Aorta (tissue), 5 donors: ENCODE data around the gene NDUFAF3. TPM values are rescaled to one million over a fixed set of nuclear protein-coding genes. Genes with fewer than 3 reads are reported as not detected.
A peak's percentile ranks its signal among the peaks of the same experiment; 100 is the strongest.

Experiments
- ATAC-seq: fragments of 200-7000 bp; cut with Tn5 transposase; one replicate; pipeline ENCODE4 v1.9.1; 2022; ENCODE audit warnings: moderate library complexity; ENCODE audit not compliant: low FRiP score
- DNase-seq, 2 donors: peaks; one replicate each; pipeline ENCODE4 v3.0.0-alpha.2; 2020
- H3K27ac ChIP-seq, 2 donors: one replicate each; pipeline ENCODE4 v1.5.1; 2013; ENCODE audit warnings: low read length in 2 of 2, mild to moderate bottlenecking in 2 of 2, moderate library complexity in 2 of 2, control low read depth in 1 of 2, inconsistent platforms in 1 of 2, low read depth in 1 of 2
- H3K27me3 ChIP-seq, 2 donors: one replicate each; pipeline ENCODE4 v1.6.1; 2013; ENCODE audit warnings: control low read depth in 1 of 2, low read length in 1 of 2, mild to moderate bottlenecking in 1 of 2, moderate library complexity in 1 of 2; ENCODE audit not compliant: insufficient read depth in 2 of 2, control insufficient read depth in 1 of 2
- H3K36me3 ChIP-seq, 2 donors: one replicate each; pipeline ENCODE4 v1.6.1; 2013; ENCODE audit warnings: control low read depth in 1 of 2, low read length in 1 of 2, mild to moderate bottlenecking in 1 of 2; ENCODE audit not compliant: insufficient read depth in 2 of 2, control insufficient read depth in 1 of 2
- H3K4me1 ChIP-seq, 2 donors: one replicate each; pipeline ENCODE4 v1.6.1; 2013; ENCODE audit warnings: low read length in 2 of 2, control low read depth in 1 of 2, mild to moderate bottlenecking in 1 of 2, moderate library complexity in 1 of 2; ENCODE audit not compliant: insufficient read depth in 2 of 2, control insufficient read depth in 1 of 2
- H3K4me3 ChIP-seq, 2 donors: one replicate each; pipeline ENCODE4 v1.5.1; 2013; ENCODE audit warnings: low read length in 2 of 2, control low read depth in 1 of 2, mild to moderate bottlenecking in 1 of 2
- H3K9me3 ChIP-seq: one replicate; pipeline ENCODE4 v1.6.1; 2013; ENCODE audit warnings: mild to moderate bottlenecking, low read length; ENCODE audit not compliant: control insufficient read depth
- WGBS, 2 donors: extraction: QIAGEN DNeasy Blood & Tissue Kit; methylation state at CpG; one replicate each; pipeline ENCODE4 v1.1.7; 2013; 5-methylcytosine and 5-hydroxymethylcytosine counted together
- intact Hi-C, 2 donors: fragments of 100-400 bp; cut with DNase I; formaldehyde crosslinking; loops; one replicate each; pipeline versions ENCODE4 v1.14.2 to v1.15.0; 2022
- polyA plus RNA-seq, 2 donors: library from polyadenylated mRNA; stranded (reverse); fragments of 200-250 nt; gene quantifications; one replicate each; pipeline ENCODE4 v1.2.3, GENCODE V29; 2013
- total RNA-seq, 2 donors: library from RNA; stranded (reverse); fragmentation: NEBNext Ultra II Directional; extraction: Animal tissue kit (Norgen Biotek cat#: 25700); gene quantifications; one replicate each; pipeline ENCODE4 v1.2.1, GENCODE V29; 2021
- donor health status: healthy with polysubstance abuse.
- donor health status: Bipolar disorder and iron deficiency.
- donor health status: DM: no; HTN: no; CAD: no.
- donor health status: DM: no; HTN: no; CAD: no.
- donor health status: DM: yes; HTN: yes; CAD: no.

Gene NDUFAF3
- total and polyA plus RNA-seq, 4 donors = 55.8 to 75.1 (median 66.4) TPM

- DNase-seq = no peak
- Histone ChIP-seq H3K27ac (no peak overlapping the region), H3K4me1 (no peaks in the 10 kb centered on the region), H3K9me3 (no peaks in the 10 kb centered on the region), H3K4me3 (no peak overlapping the region), H3K27me3 (no peaks in the 10 kb centered on the region), H3K36me3 (peaks cover 0 to 4% of the 10 kb centered on the region in 2 donors)
- WGBS, 2 donors = 59 to 69% methylated on average over 6 of the region's 6 CpGs
- ATAC-seq = no peak
- intact Hi-C loops = no loop called here
Observed at GRCh38 chr3:49015765-49016164, 6.2 kb upstream of the NDUFAF3 start.

DNA sequence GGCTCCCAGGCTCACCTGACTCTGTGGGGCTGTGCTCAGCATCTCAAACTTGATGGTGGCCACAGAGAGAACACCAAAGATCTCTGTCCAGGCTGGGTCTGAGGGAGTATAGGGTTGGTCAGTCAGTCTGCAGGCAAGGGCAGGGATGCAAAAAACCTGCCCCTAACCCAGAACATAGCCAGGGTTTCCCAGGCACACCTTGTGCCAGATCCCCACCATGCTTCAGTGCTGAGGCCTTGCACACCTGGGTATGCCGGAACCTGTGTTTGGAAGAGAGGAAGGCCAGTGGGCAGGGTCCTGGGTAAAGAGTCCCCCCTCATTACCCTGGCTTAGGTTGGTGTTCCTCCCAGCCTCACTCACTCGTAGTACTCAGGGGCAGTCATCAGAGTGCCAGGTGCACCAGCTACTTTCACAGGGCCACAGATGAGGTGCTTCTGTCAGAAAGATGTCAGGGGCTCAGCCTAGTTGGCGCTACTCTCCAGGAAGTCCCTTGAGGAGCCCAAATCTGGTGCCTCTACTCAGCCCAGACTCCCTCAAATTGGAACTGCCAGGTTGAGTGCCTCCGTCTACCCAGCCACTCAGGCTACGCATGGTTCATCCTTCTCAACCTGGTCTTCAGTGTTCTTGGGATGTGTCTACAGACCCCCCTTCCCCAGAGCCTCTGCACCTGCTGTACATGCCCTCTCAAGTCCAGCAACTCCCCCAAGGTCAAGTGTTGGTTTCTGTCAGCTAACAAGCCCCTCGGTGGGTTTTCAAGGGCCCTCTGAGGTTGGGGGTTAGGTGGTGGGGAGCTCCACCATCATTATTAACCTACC, 5.3 kb upstream of the NDUFAF3 start:
- H3K36me3 ChIP-seq = peaks cover 0 to 4% of the 10 kb centered on the region in 2 donors
- peaks cover 0 to 1% of the 10 kb centered on the region in 2 donors for H3K27me3 ChIP-seq
- DNase-seq (no peak), ATAC-seq (no peak)
- H3K4me1 ChIP-seq = no peaks in the 10 kb centered on the region
- intact Hi-C loops = no loop called here
- no peaks in the 10 kb centered on the region for H3K9me3 ChIP-seq
- no peak overlapping the region for H3K27ac ChIP-seq
- H3K4me3 ChIP-seq = no peak overlapping the region
- WGBS, 2 donors = 76 to 82% methylated on average over 6 of the region's 6 CpGs

GRCh38 chr3:49017229-49017970, 4.5 kb upstream of the NDUFAF3 start:
- H3K4me3 ChIP-seq = peak overlapping the region in 1 of 2 donors; percentile 74
- no peaks in the 10 kb centered on the region for H3K4me1 ChIP-seq
- intact Hi-C loops = no loop called here
- no peak for ATAC-seq
- H3K36me3 ChIP-seq = peaks cover 0 to 4% of the 10 kb centered on the region in 2 donors
- no peaks in the 10 kb centered on the region for H3K9me3 ChIP-seq
- WGBS, 2 donors = 7 to 9% methylated on average over 13 to 23 of the region's 23 CpGs
- H3K27ac ChIP-seq = no peak overlapping the region
- no peak for DNase-seq
- peaks cover 0 to 1% of the 10 kb centered on the region in 2 donors for H3K27me3 ChIP-seq

DNA sequence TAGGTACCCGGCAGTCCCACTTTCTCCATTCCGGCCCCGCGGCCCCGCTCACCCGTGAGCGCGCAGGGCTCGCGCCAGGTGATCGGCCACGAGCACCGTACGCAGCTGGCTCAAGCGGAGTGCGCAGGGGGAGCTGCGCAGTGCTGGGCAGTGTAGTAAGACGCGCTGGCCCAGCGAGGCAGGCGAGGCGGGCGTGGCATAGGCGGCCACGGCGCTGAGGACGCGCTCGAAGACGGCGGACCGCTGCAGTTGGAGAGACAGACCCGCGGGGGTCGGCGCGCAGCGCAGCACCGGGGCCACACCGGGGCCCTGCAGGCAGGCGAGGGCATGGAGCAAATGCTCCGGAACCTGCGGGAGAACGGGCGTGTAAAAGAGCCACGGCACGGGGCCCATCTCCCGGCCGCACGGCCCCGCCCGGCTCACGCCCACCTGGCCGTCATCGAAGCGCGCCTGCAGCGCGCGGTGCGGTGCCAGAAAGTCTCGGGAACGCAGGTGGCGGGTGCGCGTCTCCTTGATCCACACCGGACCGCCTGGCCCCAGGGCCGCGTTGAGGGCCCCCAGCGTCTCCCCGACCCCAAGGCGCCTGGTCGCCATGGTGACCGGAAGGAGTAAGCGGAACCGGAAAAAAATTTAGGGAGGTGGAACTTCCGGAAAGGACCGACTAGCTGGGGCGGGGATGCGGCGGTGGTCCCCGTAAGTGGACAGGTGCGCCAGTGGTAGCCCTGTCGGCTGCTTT, 3.8 kb upstream of the NDUFAF3 start, which contains the start of gene DALRD3:
DALRD3 (minus strand) TSS at position 610 of the 736 bp plus-strand sequence; CDS start at position 594, 16 bp downstream.
- Histone ChIP-seq H3K27ac (peak within 1 kb of the TSS in 1 of 2 donors; percentile 43), H3K36me3 (peaks cover 0 to 4% of the 10 kb centered on the region in 2 donors), H3K9me3 (no peaks in the 10 kb centered on the region), H3K27me3 (peaks cover 0 to 1% of the 10 kb centered on the region in 2 donors), H3K4me3 (peak within 1 kb of the TSS; percentile 73 to 74), H3K4me1 (no peaks in the 10 kb centered on the region)
- no peak for ATAC-seq
- DNase-seq = peak; percentile 76 to 90
- WGBS, 2 donors = 0% methylated on average over 76 to 85 of the region's 85 CpGs
- intact Hi-C loops = no loop called here

GRCh38 chr3:49018707-49019006, 3.3 kb upstream of the NDUFAF3 start:
- Histone ChIP-seq H3K27ac (peak overlapping the region in 1 of 2 donors; percentile 41), H3K27me3 (peaks cover 0 to 1% of the 10 kb centered on the region in 2 donors), H3K9me3 (no peaks in the 10 kb centered on the region), H3K4me3 (peak overlapping the region; percentile 73 to 74), H3K4me1 (no peaks in the 10 kb centered on the region), H3K36me3 (peaks cover 0 to 4% of the 10 kb centered on the region in 2 donors)
- WGBS, 2 donors = 2% methylated on average over 16 to 18 of the region's 18 CpGs
- intact Hi-C loops = no loop called here
- ATAC-seq (no peak), DNase-seq (no peak)

- Histone ChIP-seq H3K4me1 (no peaks in the 10 kb centered on the region), H3K27ac (no peak overlapping the region), H3K27me3 (peaks cover 0 to 1% of the 10 kb centered on the region in 2 donors), H3K4me3 (no peak overlapping the region), H3K9me3 (no peaks in the 10 kb centered on the region), H3K36me3 (peaks cover 0 to 3% of the 10 kb centered on the region in 2 donors)
- no peak for ATAC-seq
- 38 to 45% methylated on average over 12 of the region's 12 CpGs for WGBS, 2 donors
- DNase-seq = no peak
- intact Hi-C loops = loop anchor here in 1 of 2 donors (5.0 kb wide), 1 partner anchor 33 kb away; no protein-coding TSS in a partner anchor
Observed at GRCh38 chr3:49019941-49020329, 2.0 kb upstream of the NDUFAF3 start.

GRCh38 chr3:49020330-49021212, 1.4 kb upstream of the NDUFAF3 start:
- ATAC-seq (peak; percentile 24), DNase-seq (peak; percentile 81 to 88)
- H3K9me3 ChIP-seq = no peaks in the 10 kb centered on the region
- WGBS, 2 donors = 1% methylated on average over 49 to 51 of the region's 51 CpGs
- H3K4me3 ChIP-seq = peak overlapping the region; percentile 12 to 48
- intact Hi-C loops = loop anchor here in 1 of 2 donors (5.0 kb wide), 1 partner anchor 33 kb away; no protein-coding TSS in a partner anchor
- peak overlapping the region; percentile 38 to 69 for H3K27ac ChIP-seq
- H3K36me3 ChIP-seq = peaks cover 0 to 5% of the 10 kb centered on the region in 2 donors
- peaks cover 0 to 1% of the 10 kb centered on the region in 2 donors for H3K27me3 ChIP-seq
- no peaks in the 10 kb centered on the region for H3K4me1 ChIP-seq
